GM23338 (cell line): ENCODE measurements around the gene SELENOS. TPM values are rescaled to one million over a fixed set of nuclear protein-coding genes. Genes with fewer than 3 reads are reported as not detected.

Experiments used
- ATAC-seq: fragments of 200-7000 bp; cut with Tn5 transposase; 3 replicates; pipeline ENCODE4 v1.9.1; 2020
- DNase-seq: peaks from one replicate; pipeline ENCODE4 v3.0.0-alpha.2; 2015; ENCODE audit warnings: low spot score
- H2AFZ ChIP-seq: fragments of 200-600 bp; sonication (generic); 2 replicates; pipeline ENCODE4 v1.8.0; 2016; ENCODE audit warnings: antibody characterized with exemption, mild to moderate bottlenecking, moderate library complexity
- H3F3A ChIP-seq: fragments of 200-600 bp; sonication (generic); replicated peaks from 2 replicates; pipeline ENCODE4 v1.8.0; 2017; ENCODE audit warnings: antibody characterized with exemption, mixed run types, low read depth
- H3K27ac ChIP-seq: fragments of 200-600 bp; sonication (generic); 2 replicates; pipeline ENCODE4 v1.6.1; 2016; ENCODE audit warnings: low read depth
- H3K27me3 ChIP-seq: fragments of 200-600 bp; sonication (generic); 2 replicates; pipeline ENCODE4 v1.8.0; 2016; ENCODE audit warnings: mild to moderate bottlenecking, mixed run types, moderate library complexity; ENCODE audit not compliant: insufficient read depth
- H3K36me3 ChIP-seq: fragments of 200-600 bp; sonication (generic); 2 replicates; pipeline ENCODE4 v1.8.0; 2016; ENCODE audit warnings: mild to moderate bottlenecking; ENCODE audit not compliant: insufficient read depth
- H3K4me1 ChIP-seq: fragments of 200-600 bp; sonication (generic); 2 replicates; pipeline ENCODE4 v1.8.0; 2016; ENCODE audit warnings: mild to moderate bottlenecking, moderate library complexity; ENCODE audit not compliant: insufficient read depth
- H3K4me2 ChIP-seq: fragments of 200-600 bp; sonication (generic); 2 replicates; pipeline ENCODE4 v1.7.1; 2017; ENCODE audit warnings: mixed run types
- H3K4me3 ChIP-seq: fragments of 200-600 bp; sonication (generic); 2 replicates; pipeline ENCODE4 v1.6.1; 2016; ENCODE audit warnings: mixed run types
- H3K79me2 ChIP-seq: fragments of 200-600 bp; sonication (generic); replicated peaks from 2 replicates; pipeline ENCODE4 v1.8.0; 2017; ENCODE audit warnings: mild to moderate bottlenecking; ENCODE audit not compliant: insufficient read depth
- H3K9me2 ChIP-seq: fragments of 200-600 bp; sonication (generic); 2 replicates; pipeline ENCODE4 v1.8.0; 2017; ENCODE audit not compliant: insufficient read depth
- H4K20me1 ChIP-seq: fragments of 200-600 bp; sonication (generic); replicated peaks from 2 replicates; pipeline ENCODE4 v1.8.0; 2017; ENCODE audit warnings: mild to moderate bottlenecking; ENCODE audit not compliant: insufficient read depth
- H3K27ac Mint-ChIP-seq: 2 replicates; pipeline ENCODE4 v1.8.0; 2020; ENCODE audit warnings: inconsistent platforms, mild to moderate bottlenecking, moderate library complexity, mixed read lengths
- H3K27me3 Mint-ChIP-seq: 3 replicates; pipeline ENCODE4 v1.8.0; 2022; ENCODE audit warnings: low read depth, mild to moderate bottlenecking, moderate library complexity, mixed read lengths, inconsistent platforms; ENCODE audit not compliant: insufficient read depth, poor library complexity
- H3K36me3 Mint-ChIP-seq: 3 replicates; pipeline ENCODE4 v1.8.0; 2021; ENCODE audit warnings: low read depth, mild to moderate bottlenecking, inconsistent platforms, moderate library complexity, mixed read lengths
- H3K4me1 Mint-ChIP-seq: 3 replicates; pipeline ENCODE4 v1.8.0; 2020; ENCODE audit warnings: mild to moderate bottlenecking, inconsistent platforms, mixed read lengths
- H3K4me3 Mint-ChIP-seq: 3 replicates; pipeline ENCODE4 v1.8.0; 2021; ENCODE audit warnings: moderate library complexity, mild to moderate bottlenecking, inconsistent platforms, mixed read lengths
- H3K9me3 Mint-ChIP-seq: 3 replicates; pipeline ENCODE4 v1.8.0; 2020; ENCODE audit warnings: moderate library complexity, mild to moderate bottlenecking, inconsistent platforms, mixed read lengths
- EZH2phosphoT487 ChIP-seq: fragments of 200-600 bp; sonication (generic); IDR thresholded peaks from one replicate; pipeline ENCODE4 v1.8.1; 2018; ENCODE audit warnings: antibody characterized with exemption; ENCODE audit not compliant: unreplicated experiment
- polyA plus RNA-seq: library from polyadenylated mRNA; unstranded; fragments of >200 nt; fragmentation: Nextera tagmentation; extraction: Ambion mirVana; gene quantifications from 2 replicates; pipeline ENCODE4 v1.2.1, GENCODE V29; 2016
- total RNA-seq: library from RNA; depleted of rRNA; stranded (reverse); fragments of >200 nt; shearing (Covaris generic); gene quantifications from 2 replicates; pipeline ENCODE4 v1.2.3, GENCODE V29; 2014; rRNA removed

SELENOS gene
- total and polyA plus RNA-seq, 2 experiments from 2014 or later: 37.0 to 106 TPM

DNA sequence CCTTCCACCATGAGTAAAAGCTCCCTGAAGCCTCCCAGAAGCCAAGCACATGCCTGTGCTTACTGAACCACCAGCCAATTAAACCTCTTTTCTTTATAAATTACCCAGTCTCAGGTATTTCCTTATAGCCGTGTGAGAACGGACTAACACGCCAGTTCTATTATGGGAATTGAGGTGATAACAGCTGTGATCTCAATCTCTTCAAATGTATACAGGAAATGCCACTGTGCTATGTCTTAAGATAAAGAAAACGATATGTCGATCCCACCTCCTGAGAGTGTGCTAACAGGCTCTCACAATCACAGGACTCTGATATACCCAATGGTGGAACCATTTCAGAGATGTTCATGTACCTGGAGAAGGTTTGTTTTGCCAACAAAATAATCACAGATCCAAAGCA lies 51.6 kb downstream of the SELENOS start:
- H3K79me2 ChIP-seq: peaks cover 97% of the 10 kb centered on the region
- Mint-ChIP-seq H3K4me1 (peaks cover 29% of the 10 kb centered on the region), H3K9me3 (no peaks in the 10 kb centered on the region), H3K36me3 (peaks cover 14% of the 10 kb centered on the region; the same call in 2 of the 3 replicates), H3K27me3 (peaks cover 3% of the 10 kb centered on the region), H3K27ac (no peak overlapping the region), H3K4me3 (no peak overlapping the region)
- H3K9me2 ChIP-seq: no peaks in the 10 kb centered on the region
- H3K27ac ChIP-seq: no peak overlapping the region
- no peak for DNase-seq
- H3K4me2 ChIP-seq: no peak overlapping the region
- TF ChIP-seq EZH2phosphoT487: no peak
- no peaks in the 10 kb centered on the region for H3K4me1 ChIP-seq
- no peaks in the 10 kb centered on the region for H3F3A ChIP-seq
- H3K4me3 ChIP-seq: no peak overlapping the region
- peaks cover 18% of the 10 kb centered on the region for H4K20me1 ChIP-seq
- no peak for ATAC-seq
- H3K27me3 ChIP-seq: no peaks in the 10 kb centered on the region
- no peak overlapping the region for H2AFZ ChIP-seq
- 0 out of 2 replicates have a peak, but pooled peaks cover 5% of the 10 kb centered on the region for H3K36me3 ChIP-seq

Other genes starting within 250 kb of the SELENOS start
- gene CHSY1, start 25.4 kb downstream of the SELENOS start, total RNA-seq: 45.4 and 47.7 TPM in 2 replicates
- 9.8 and 11.6 TPM in 2 replicates for gene CHSY1, start 25.4 kb downstream of the SELENOS start, polyA plus RNA-seq
- gene SNRPA1, start 17.8 kb upstream of the SELENOS start, total RNA-seq: 128 and 170 TPM in 2 replicates
- gene SNRPA1, start 17.8 kb upstream of the SELENOS start, polyA plus RNA-seq: 313 and 361 TPM in 2 replicates
- 6.7 and 7.8 TPM in 2 replicates for gene PCSK6, start 212.2 kb upstream of the SELENOS start, total RNA-seq
- gene PCSK6, start 212.2 kb upstream of the SELENOS start, polyA plus RNA-seq: 1.7 and 2.4 TPM in 2 replicates